DMS53 treated with DMSO at 0.1 percent for 48 hours (cell line): Measurements from ENCODE around the gene CFAP77.

Experiments used
- DNase-seq: peaks from one replicate; lab custom pipeline; 2025; ENCODE audit not compliant: unreplicated experiment; lab: John Stamatoyannopoulos, UW

CFAP77 gene

GRCh38 chr9:132407196-132407595 is 2.8 kb upstream of the CFAP77 start:
- DNase-seq = no peak

GRCh38 chr9:132408521-132408920 is 1.5 kb upstream of the CFAP77 start:
- no peak for DNase-seq

GRCh38 chr9:132410642-132411041 is 631 bp downstream of the CFAP77 start:
- DNase-seq = no peak

- peak; percentile 65 for DNase-seq
These were observed 1.1 kb downstream of the CFAP77 start for GRCh38 chr9:132411091-132411508.

GRCh38 chr9:132412089-132412488 is 2.1 kb downstream of the CFAP77 start:
- DNase-seq = no peak

GRCh38 chr9:132413926-132414325 is 3.9 kb downstream of the CFAP77 start:
- DNase-seq = no peak

GRCh38 chr9:132414731-132415130 is 4.7 kb downstream of the CFAP77 start:
- DNase-seq = no peak

- no peak for DNase-seq
These were observed 5.2 kb downstream of the CFAP77 start for GRCh38 chr9:132415181-132415580.

- no peak for DNase-seq
These were observed 8.8 kb downstream of the CFAP77 start for GRCh38 chr9:132418726-132419363.

GRCh38 chr9:132422574-132422973 is 12.6 kb downstream of the CFAP77 start:
- no peak for DNase-seq

- no peak for DNase-seq
These were observed 13.5 kb downstream of the CFAP77 start for GRCh38 chr9:132423503-132423902.

GRCh38 chr9:132424857-132425674 is 15.1 kb downstream of the CFAP77 start:
- DNase-seq = no peak

- DNase-seq = no peak
These were observed 15.7 kb downstream of the CFAP77 start for GRCh38 chr9:132425675-132426062.

- DNase-seq = no peak
These were observed 16.8 kb downstream of the CFAP77 start for GRCh38 chr9:132426639-132427414.

- DNase-seq = no peak
These were observed 21.0 kb downstream of the CFAP77 start for GRCh38 chr9:132430998-132431397.

- DNase-seq = no peak
These were observed 24.9 kb downstream of the CFAP77 start for GRCh38 chr9:132434881-132435280.

GRCh38 chr9:132439153-132439552 is 29.1 kb downstream of the CFAP77 start:
- no peak for DNase-seq

GRCh38 chr9:132440735-132441134 is 30.7 kb downstream of the CFAP77 start:
- no peak for DNase-seq

- no peak for DNase-seq
These were observed 31.4 kb downstream of the CFAP77 start for GRCh38 chr9:132441404-132441803.

- no peak for DNase-seq
These were observed 34.1 kb downstream of the CFAP77 start for GRCh38 chr9:132443951-132444607.

- DNase-seq = no peak
These were observed 36.9 kb downstream of the CFAP77 start for GRCh38 chr9:132446887-132447286.
